ENCODE results near the gene ALDOC.

The ALDOC gene

DNA sequence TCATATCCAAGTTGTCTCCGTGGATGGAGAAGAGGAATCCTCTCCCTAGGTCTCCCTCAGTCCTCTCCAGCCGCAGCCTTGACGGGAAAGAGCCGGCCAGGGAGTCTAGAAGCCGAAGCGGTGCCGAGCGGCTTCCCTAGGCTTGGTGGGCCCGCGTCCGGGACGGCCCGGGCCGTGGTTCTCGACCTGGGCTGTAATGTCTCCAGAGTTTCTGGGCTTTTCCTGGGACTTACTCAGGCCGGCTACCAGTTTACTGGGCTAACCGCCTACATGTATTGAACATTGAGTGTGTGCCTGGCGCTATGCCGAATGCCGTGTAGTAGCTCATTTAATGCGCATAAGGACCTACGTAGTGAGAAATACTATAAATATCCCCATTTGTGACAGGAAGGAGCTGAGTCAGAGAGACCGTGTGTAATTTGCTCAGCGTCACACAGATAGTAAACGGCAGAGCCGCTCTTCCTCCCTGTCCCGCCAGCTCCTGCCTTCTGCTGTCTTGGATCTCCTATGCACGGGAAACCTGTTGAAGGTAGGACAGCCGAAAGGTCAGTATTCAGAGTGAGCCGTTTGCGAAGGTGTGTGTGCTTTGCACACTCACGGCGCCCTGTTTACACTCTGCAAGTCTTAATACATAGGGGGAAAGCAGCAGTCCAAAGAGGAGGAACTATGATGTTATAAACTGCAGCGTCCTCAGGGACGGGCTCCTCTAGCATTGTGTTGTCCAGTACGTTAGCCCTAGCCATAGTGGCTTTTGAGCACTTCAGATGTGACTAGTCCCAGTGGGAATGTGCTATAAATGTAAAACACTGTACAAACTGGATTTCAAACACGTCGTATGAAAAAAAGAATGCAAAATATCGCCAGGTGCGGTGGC is 22.9 kb upstream of the ALDOC start:
- Histone ChIP-seq H3K4me1 (ENCODE audit: control extremely low read depth in 1 of 4, control insufficient read depth in 4 of 4, insufficient read depth in 4 of 4, low read length in 3 of 4) (peaks cover 11 to 27% (median 22%) of the 10 kb centered on the region in 4 experiments), H3K27ac (ENCODE audit: insufficient read depth in 1 of 2, low read depth in 1 of 2, low read length in 2 of 2, poor library complexity in 1 of 2, severe bottlenecking in 2 of 2) (peak overlapping the region; percentile 80 to 93), H3K9me3 (ENCODE audit: control extremely low read depth in 1 of 5, control insufficient read depth in 4 of 5, insufficient read depth in 2 of 5, low read depth in 1 of 5, low read length in 4 of 5) (no peaks in the 10 kb centered on the region), H3K36me3 (ENCODE audit: control insufficient read depth in 4 of 4, insufficient read depth in 4 of 4, low read length in 3 of 4) (peaks cover 0 to 7% (median 1%) of the 10 kb centered on the region in 4 experiments), H3K27me3 (replicated peaks in 2 of 5; ENCODE audit: control insufficient read depth in 4 of 5, insufficient read depth in 5 of 5, low read length in 4 of 5) (no peaks in the 10 kb centered on the region), H3K4me3 (ENCODE audit: control insufficient read depth in 1 of 7, extremely low read depth in 1 of 7, insufficient read depth in 4 of 7, low read depth in 2 of 7, low read length in 6 of 7) (peak overlapping the region; percentile 57 to 95 (median 89))
- ChIA-PET CTCF (interaction anchor here (0.6 to 4.0 kb wide), 4 partner anchors 12 to 25 kb away, joined by 3 to 32 read pairs (median 5); partner anchors contain the start of gene ALDOC), POLR2A (interaction anchor here (1.0 to 1.3 kb wide), 4 partner anchors 9 to 23 kb away, joined by 3 to 4 read pairs (median 4); partner anchors contain the start of gene ALDOC)
- DNase-seq: peak; percentile 63 to 86 (median 85)
- WGBS (ENCODE audit: insufficient coverage): 9% methylated on average over 37 of the region's 40 CpGs

GRCh38 chr17:28598799-28599310 is 22.2 kb upstream of the ALDOC start, which contains the start of gene SPAG5:
SPAG5 (minus strand) TSS chr17:28599025; CDS start chr17:28598946, 79 bp downstream.
- Histone ChIP-seq H3K36me3 (ENCODE audit: control insufficient read depth in 4 of 4, insufficient read depth in 4 of 4, low read length in 3 of 4) (peaks cover 0 to 7% (median 1%) of the 10 kb centered on the region in 4 experiments), H3K9me3 (ENCODE audit: control extremely low read depth in 1 of 5, control insufficient read depth in 4 of 5, insufficient read depth in 2 of 5, low read depth in 1 of 5, low read length in 4 of 5) (no peaks in the 10 kb centered on the region), H3K4me1 (ENCODE audit: control extremely low read depth in 1 of 4, control insufficient read depth in 4 of 4, insufficient read depth in 4 of 4, low read length in 3 of 4) (peaks cover 11 to 27% (median 22%) of the 10 kb centered on the region in 4 experiments), H3K27me3 (replicated peaks in 2 of 5; ENCODE audit: control insufficient read depth in 4 of 5, insufficient read depth in 5 of 5, low read length in 4 of 5) (no peaks in the 10 kb centered on the region), H3K27ac (ENCODE audit: insufficient read depth in 1 of 2, low read depth in 1 of 2, low read length in 2 of 2, poor library complexity in 1 of 2, severe bottlenecking in 2 of 2) (peak within 1 kb of the TSS; percentile 80 to 93), H3K4me3 (ENCODE audit: control insufficient read depth in 1 of 7, extremely low read depth in 1 of 7, insufficient read depth in 4 of 7, low read depth in 2 of 7, low read length in 6 of 7) (peak within 1 kb of the TSS; percentile 57 to 95 (median 89))
- ChIA-PET CTCF (interaction anchor here (0.7 to 4.0 kb wide), 4 partner anchors 13 to 24 kb away, joined by 3 to 32 read pairs (median 8); partner anchors contain the start of gene ALDOC), POLR2A (interaction anchor here (1.0 to 1.1 kb wide), 3 partner anchors 8 to 14 kb away, joined by 3 to 4 read pairs (median 3); no protein-coding TSS in a partner anchor)
- peak; percentile 91 to 96 (median 96) for DNase-seq
- under 1% methylated on average over 35 of the region's 44 CpGs for WGBS (ENCODE audit: insufficient coverage)

DNA sequence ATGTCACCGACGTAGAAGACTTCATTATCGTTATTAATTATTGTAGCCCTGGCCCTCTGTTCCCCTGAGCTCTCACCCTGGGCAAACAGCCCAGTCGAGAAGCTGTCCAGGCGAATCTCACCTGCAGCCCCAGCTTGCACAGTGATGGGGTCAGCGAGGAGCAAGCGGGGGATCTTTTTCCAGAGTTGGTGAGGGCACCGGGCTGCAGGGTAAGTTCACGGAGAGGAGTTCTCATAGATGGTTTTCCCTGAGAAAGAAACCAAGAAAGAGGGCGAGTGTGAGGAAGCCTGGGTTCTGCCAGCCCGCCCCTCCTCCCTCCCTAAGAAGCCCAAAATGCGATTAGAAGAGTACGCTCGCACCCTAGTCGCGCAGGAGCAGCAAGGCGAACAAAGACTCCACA is 21.7 kb upstream of the ALDOC start:
- peaks cover 0 to 8% (median 1%) of the 10 kb centered on the region in 4 experiments for H3K36me3 ChIP-seq (ENCODE audit: control insufficient read depth in 4 of 4, insufficient read depth in 4 of 4, low read length in 3 of 4)
- DNase-seq: no peak
- H3K9me3 ChIP-seq (ENCODE audit: control extremely low read depth in 1 of 5, control insufficient read depth in 4 of 5, insufficient read depth in 2 of 5, low read depth in 1 of 5, low read length in 4 of 5): no peaks in the 10 kb centered on the region
- H3K27me3 ChIP-seq (replicated peaks in 2 of 5; ENCODE audit: control insufficient read depth in 4 of 5, insufficient read depth in 5 of 5, low read length in 4 of 5): no peaks in the 10 kb centered on the region
- peaks cover 11 to 27% (median 22%) of the 10 kb centered on the region in 4 experiments for H3K4me1 ChIP-seq (ENCODE audit: control extremely low read depth in 1 of 4, control insufficient read depth in 4 of 4, insufficient read depth in 4 of 4, low read length in 3 of 4)
- peak overlapping the region in 1 of 2 experiments; percentile 93 for H3K27ac ChIP-seq (ENCODE audit: insufficient read depth in 1 of 2, low read depth in 1 of 2, low read length in 2 of 2, poor library complexity in 1 of 2, severe bottlenecking in 2 of 2)
- CTCF ChIA-PET: interaction anchor here (0.8 to 2.5 kb wide), 5 partner anchors 10 to 24 kb away, joined by 3 to 10 read pairs (median 6); no protein-coding TSS in a partner anchor
- POLR2A ChIA-PET: interaction anchor here (1.1 kb wide), 1 partner anchor 9 kb away, joined by 3 read pairs; no protein-coding TSS in a partner anchor
- H3K4me3 ChIP-seq (ENCODE audit: control insufficient read depth in 1 of 7, extremely low read depth in 1 of 7, insufficient read depth in 4 of 7, low read depth in 2 of 7, low read length in 6 of 7): peak overlapping the region; percentile 57 to 95 (median 89)
- 3% methylated on average over 14 of the region's 17 CpGs for WGBS (ENCODE audit: insufficient coverage)

GRCh38 chr17:28597606-28598383 is 21.1 kb upstream of the ALDOC start:
- H3K36me3 ChIP-seq (ENCODE audit: control insufficient read depth in 4 of 4, insufficient read depth in 4 of 4, low read length in 3 of 4): peaks cover 4 to 14% (median 6%) of the 10 kb centered on the region in 4 experiments
- peak overlapping the region in 6 of 7 experiments; percentile 85 to 95 (median 90) for H3K4me3 ChIP-seq (ENCODE audit: control insufficient read depth in 1 of 7, extremely low read depth in 1 of 7, insufficient read depth in 4 of 7, low read depth in 2 of 7, low read length in 6 of 7)
- H3K27me3 ChIP-seq (replicated peaks in 2 of 5; ENCODE audit: control insufficient read depth in 4 of 5, insufficient read depth in 5 of 5, low read length in 4 of 5): no peaks in the 10 kb centered on the region
- no peaks in the 10 kb centered on the region for H3K9me3 ChIP-seq (ENCODE audit: control extremely low read depth in 1 of 5, control insufficient read depth in 4 of 5, insufficient read depth in 2 of 5, low read depth in 1 of 5, low read length in 4 of 5)
- peak overlapping the region in 1 of 2 experiments; percentile 93 for H3K27ac ChIP-seq (ENCODE audit: insufficient read depth in 1 of 2, low read depth in 1 of 2, low read length in 2 of 2, poor library complexity in 1 of 2, severe bottlenecking in 2 of 2)
- peaks cover 11 to 27% (median 22%) of the 10 kb centered on the region in 4 experiments for H3K4me1 ChIP-seq (ENCODE audit: control extremely low read depth in 1 of 4, control insufficient read depth in 4 of 4, insufficient read depth in 4 of 4, low read length in 3 of 4)
- WGBS (ENCODE audit: insufficient coverage): 58% methylated on average over 3 of the region's 5 CpGs
- ChIA-PET CTCF (interaction anchor here (0.8 to 2.5 kb wide), 5 partner anchors 10 to 23 kb away, joined by 3 to 10 read pairs (median 6); no protein-coding TSS in a partner anchor), POLR2A (interaction anchor here (0.7 kb wide), 1 partner anchor 348 kb away, joined by 3 read pairs; no protein-coding TSS in a partner anchor)
- peak in 2 of 3 donors; percentile 22 to 27 for DNase-seq

DNA sequence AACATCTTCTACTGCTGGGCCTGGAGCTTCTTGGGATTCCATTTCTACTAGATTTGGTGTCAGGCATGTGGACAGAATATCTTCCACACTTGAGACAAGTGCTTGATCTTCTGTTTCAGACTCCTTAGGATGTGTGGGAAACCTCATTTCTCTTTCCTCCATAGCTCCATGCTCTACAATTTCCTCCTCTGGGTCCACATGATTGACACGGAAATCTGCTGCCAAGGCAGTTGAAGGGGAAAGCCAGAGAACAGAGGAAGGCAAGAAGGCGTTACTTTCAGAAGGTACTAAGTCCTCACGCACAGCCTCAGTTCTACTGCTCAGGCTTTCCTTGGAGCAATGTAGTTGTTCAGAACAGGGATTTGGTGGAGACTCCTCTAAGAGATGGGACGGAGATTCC is 15.6 kb upstream of the ALDOC start:
- ChIA-PET POLR2A (no interaction called here), CTCF (interaction anchor here (1.2 to 1.4 kb wide), 3 partner anchors 16 to 21 kb away, joined by 3 to 4 read pairs (median 3); partner anchors contain the start of gene PIGS)
- DNase-seq: no peak
- Histone ChIP-seq H3K4me1 (ENCODE audit: control extremely low read depth in 1 of 4, control insufficient read depth in 4 of 4, insufficient read depth in 4 of 4, low read length in 3 of 4) (peaks cover 0 to under 1% (median 0%) of the 10 kb centered on the region in 4 experiments), H3K36me3 (ENCODE audit: control insufficient read depth in 4 of 4, insufficient read depth in 4 of 4, low read length in 3 of 4) (peaks cover 10 to 54% (median 24%) of the 10 kb centered on the region in 4 experiments), H3K27ac (ENCODE audit: insufficient read depth in 1 of 2, low read depth in 1 of 2, low read length in 2 of 2, poor library complexity in 1 of 2, severe bottlenecking in 2 of 2) (no peak overlapping the region), H3K27me3 (replicated peaks in 2 of 5; ENCODE audit: control insufficient read depth in 4 of 5, insufficient read depth in 5 of 5, low read length in 4 of 5) (no peaks in the 10 kb centered on the region), H3K4me3 (ENCODE audit: control insufficient read depth in 1 of 7, extremely low read depth in 1 of 7, insufficient read depth in 4 of 7, low read depth in 2 of 7, low read length in 6 of 7) (no peak overlapping the region), H3K9me3 (ENCODE audit: control extremely low read depth in 1 of 5, control insufficient read depth in 4 of 5, insufficient read depth in 2 of 5, low read depth in 1 of 5, low read length in 4 of 5) (no peaks in the 10 kb centered on the region)
- 92% methylated on average over 4 of the region's 4 CpGs for WGBS (ENCODE audit: insufficient coverage)

DNA sequence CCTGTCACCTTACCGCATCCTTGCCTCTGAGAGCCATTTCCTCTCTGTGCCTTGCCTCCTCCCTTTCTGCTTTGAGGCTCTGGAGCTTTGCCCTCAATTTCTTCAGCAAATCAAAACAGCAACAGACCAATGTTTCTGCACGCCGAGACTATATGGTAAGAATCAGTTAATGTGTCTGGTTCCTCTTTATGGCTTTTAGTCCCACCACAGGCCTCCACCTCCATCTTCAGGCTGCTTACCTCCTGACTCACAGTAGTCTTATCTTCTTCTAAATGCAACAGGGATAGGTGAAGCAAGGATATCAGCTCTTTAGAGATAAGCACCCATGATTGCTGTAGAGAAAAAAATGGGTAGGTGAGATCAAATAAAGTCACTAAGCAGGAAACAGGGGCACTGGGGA is 9.2 kb upstream of the ALDOC start:
- Histone ChIP-seq H3K9me3 (ENCODE audit: control extremely low read depth in 1 of 5, control insufficient read depth in 4 of 5, insufficient read depth in 2 of 5, low read depth in 1 of 5, low read length in 4 of 5) (no peaks in the 10 kb centered on the region), H3K27me3 (replicated peaks in 2 of 5; ENCODE audit: control insufficient read depth in 4 of 5, insufficient read depth in 5 of 5, low read length in 4 of 5) (no peaks in the 10 kb centered on the region), H3K36me3 (ENCODE audit: control insufficient read depth in 4 of 4, insufficient read depth in 4 of 4, low read length in 3 of 4) (peaks cover 4 to 78% (median 37%) of the 10 kb centered on the region in 4 experiments), H3K27ac (ENCODE audit: insufficient read depth in 1 of 2, low read depth in 1 of 2, low read length in 2 of 2, poor library complexity in 1 of 2, severe bottlenecking in 2 of 2) (no peak overlapping the region), H3K4me1 (ENCODE audit: control extremely low read depth in 1 of 4, control insufficient read depth in 4 of 4, insufficient read depth in 4 of 4, low read length in 3 of 4) (peaks cover 0 to 11% (median 0%) of the 10 kb centered on the region in 4 experiments), H3K4me3 (ENCODE audit: control insufficient read depth in 1 of 7, extremely low read depth in 1 of 7, insufficient read depth in 4 of 7, low read depth in 2 of 7, low read length in 6 of 7) (no peak overlapping the region)
- POLR2A ChIA-PET: no interaction called here
- DNase-seq: peak; percentile 30 to 72 (median 57)
- CTCF ChIA-PET: interaction anchor here (1.0 to 2.1 kb wide), 3 partner anchors 9 to 25 kb away, joined by 3 to 8 read pairs (median 4); partner anchors contain the start of gene ALDOC
- WGBS (ENCODE audit: insufficient coverage): 71% methylated on average over 1 of the region's 3 CpGs

Measured in common myeloid progenitor, CD34-positive (primary cell).